Muscle layer of duodenum (tissue), 2 donors: ENCODE data around the gene EIF4E1B.

Experiments used
- H3K27ac ChIP-seq: one replicate; pipeline ENCODE4 v1.7.0; 2013; ENCODE audit warnings: mild to moderate bottlenecking, low read length
- H3K27me3 ChIP-seq: one replicate; pipeline ENCODE4 v1.7.0; 2013; ENCODE audit warnings: low read depth, mild to moderate bottlenecking, control low read depth, low read length
- H3K36me3 ChIP-seq, 2 donors: one replicate each; pipeline ENCODE4 v1.7.0; 2013; ENCODE audit warnings: low read length in 2 of 2, control low read depth in 1 of 2, mild to moderate bottlenecking in 1 of 2; ENCODE audit not compliant: insufficient read depth in 2 of 2, control insufficient read depth in 1 of 2
- H3K4me1 ChIP-seq, 2 donors: one replicate each; pipeline ENCODE4 v1.7.0; 2013; ENCODE audit warnings: low read length in 2 of 2, mild to moderate bottlenecking in 2 of 2, control low read depth in 1 of 2, moderate library complexity in 1 of 2; ENCODE audit not compliant: insufficient read depth in 2 of 2, control insufficient read depth in 1 of 2
- H3K4me3 ChIP-seq, 2 donors: one replicate each; pipeline ENCODE4 v1.7.0; 2013; ENCODE audit warnings: low read length in 2 of 2, low read depth in 1 of 2, mild to moderate bottlenecking in 1 of 2
- H3K9me3 ChIP-seq, 2 donors: one replicate each; pipeline ENCODE4 v1.7.0; 2013; ENCODE audit warnings: low read length in 2 of 2, control low read depth in 1 of 2, mild to moderate bottlenecking in 1 of 2; ENCODE audit not compliant: control insufficient read depth in 1 of 2
- donor health status: healthy.

EIF4E1B gene

GRCh38 chr5:176682016-176682531 lies 51.6 kb downstream of the EIF4E1B start:
- Histone ChIP-seq H3K27ac (no peak overlapping the region), H3K4me3 (no peak overlapping the region), H3K27me3 (peaks cover 24% of the 10 kb centered on the region), H3K36me3 (no peaks in the 10 kb centered on the region), H3K9me3 (peaks cover 0 to 7% of the 10 kb centered on the region in 2 donors), H3K4me1 (peaks cover 0 to 7% of the 10 kb centered on the region in 2 donors)

DNA sequence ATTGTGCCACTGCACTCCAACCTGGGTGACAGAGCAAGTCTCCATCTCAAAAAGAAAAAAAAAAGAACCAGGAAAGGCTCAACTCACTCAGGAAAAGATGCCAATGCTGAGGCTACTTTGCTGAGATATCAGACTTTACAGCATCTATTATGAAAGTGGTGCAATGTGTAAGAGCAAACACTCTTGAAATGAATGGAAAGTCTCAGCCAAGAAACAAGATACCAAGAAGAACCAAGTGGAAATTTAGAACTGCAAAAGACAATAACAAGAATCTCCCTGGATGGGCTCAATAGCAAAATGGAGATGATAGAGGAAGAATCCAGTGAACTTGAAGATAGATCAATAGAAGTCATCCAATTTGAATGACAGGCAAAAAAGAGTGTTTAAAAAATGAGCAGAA lies 54.5 kb downstream of the EIF4E1B start:
- Histone ChIP-seq H3K36me3 (no peaks in the 10 kb centered on the region), H3K27me3 (peaks cover 16% of the 10 kb centered on the region), H3K4me1 (peaks cover 0 to 2% of the 10 kb centered on the region in 2 donors), H3K4me3 (no peak overlapping the region), H3K27ac (no peak overlapping the region), H3K9me3 (peaks cover 0 to 7% of the 10 kb centered on the region in 2 donors)

DNA sequence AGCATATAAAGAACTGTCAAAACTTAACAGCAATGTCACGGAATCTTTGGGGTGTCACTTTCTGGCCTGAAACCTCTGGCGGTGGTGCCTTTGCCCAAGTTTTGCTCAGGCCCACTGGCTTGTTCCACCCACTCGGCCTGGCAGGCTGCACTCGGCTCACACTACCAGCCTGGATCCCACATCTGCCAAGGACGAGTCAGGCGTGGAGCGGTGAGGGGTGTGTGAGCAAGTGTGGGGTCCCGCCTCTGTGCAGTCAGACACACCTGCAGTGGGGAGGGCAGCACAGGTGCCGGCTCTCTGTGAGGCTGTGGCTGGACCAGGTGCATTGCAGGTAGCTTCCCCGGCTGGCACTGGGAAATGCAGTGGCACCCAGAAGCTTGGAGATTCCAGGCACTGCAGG lies 56.8 kb downstream of the EIF4E1B start:
- Histone ChIP-seq H3K27me3 (peaks cover 7% of the 10 kb centered on the region), H3K36me3 (no peaks in the 10 kb centered on the region)

GRCh38 chr5:176687881-176688280 lies 57.4 kb downstream of the EIF4E1B start:
- Histone ChIP-seq H3K4me3 (no peak overlapping the region), H3K27me3 (peaks cover under 1% of the 10 kb centered on the region), H3K36me3 (no peaks in the 10 kb centered on the region)

More for the DNA sequence above, 56.8 kb downstream of the EIF4E1B start:
- Histone ChIP-seq H3K4me3 (no peak overlapping the region), H3K4me1 (no peaks in the 10 kb centered on the region), H3K27ac (no peak overlapping the region), H3K9me3 (peaks cover 0 to 10% of the 10 kb centered on the region in 2 donors)

GRCh38 chr5:176690911-176691310 lies 60.4 kb downstream of the EIF4E1B start:
- Histone ChIP-seq H3K9me3 (peaks cover 0 to 3% of the 10 kb centered on the region in 2 donors), H3K4me1 (no peaks in the 10 kb centered on the region), H3K4me3 (no peak overlapping the region), H3K27me3 (peaks cover 17% of the 10 kb centered on the region), H3K27ac (no peak overlapping the region), H3K36me3 (no peaks in the 10 kb centered on the region)

More at GRCh38 chr5:176687881-176688280, 57.4 kb downstream of the EIF4E1B start:
- H3K4me1 ChIP-seq: no peaks in the 10 kb centered on the region
- H3K9me3 ChIP-seq: peaks cover 0 to 10% of the 10 kb centered on the region in 2 donors
- no peak overlapping the region for H3K27ac ChIP-seq

- Histone ChIP-seq H3K4me3 (no peak overlapping the region), H3K27ac (no peak overlapping the region), H3K4me1 (no peaks in the 10 kb centered on the region), H3K9me3 (peaks cover 0 to 3% of the 10 kb centered on the region in 2 donors), H3K36me3 (no peaks in the 10 kb centered on the region), H3K27me3 (peaks cover 17% of the 10 kb centered on the region)
These were observed 61.0 kb downstream of the EIF4E1B start for GRCh38 chr5:176691524-176691923.

GRCh38 chr5:176692326-176692725 lies 61.9 kb downstream of the EIF4E1B start:
- H3K9me3 ChIP-seq: peaks cover 0 to 3% of the 10 kb centered on the region in 2 donors
- no peaks in the 10 kb centered on the region for H3K4me1 ChIP-seq
- peaks cover 17% of the 10 kb centered on the region for H3K27me3 ChIP-seq
- H3K36me3 ChIP-seq: no peaks in the 10 kb centered on the region
- H3K27ac ChIP-seq: no peak overlapping the region
- H3K4me3 ChIP-seq: no peak overlapping the region

GRCh38 chr5:176692839-176693476 lies 62.5 kb downstream of the EIF4E1B start:
- peaks cover 17% of the 10 kb centered on the region for H3K27me3 ChIP-seq
- H3K4me3 ChIP-seq: no peak overlapping the region
- H3K9me3 ChIP-seq: peaks cover 0 to 3% of the 10 kb centered on the region in 2 donors
- no peaks in the 10 kb centered on the region for H3K4me1 ChIP-seq
- no peak overlapping the region for H3K27ac ChIP-seq
- no peaks in the 10 kb centered on the region for H3K36me3 ChIP-seq

DNA sequence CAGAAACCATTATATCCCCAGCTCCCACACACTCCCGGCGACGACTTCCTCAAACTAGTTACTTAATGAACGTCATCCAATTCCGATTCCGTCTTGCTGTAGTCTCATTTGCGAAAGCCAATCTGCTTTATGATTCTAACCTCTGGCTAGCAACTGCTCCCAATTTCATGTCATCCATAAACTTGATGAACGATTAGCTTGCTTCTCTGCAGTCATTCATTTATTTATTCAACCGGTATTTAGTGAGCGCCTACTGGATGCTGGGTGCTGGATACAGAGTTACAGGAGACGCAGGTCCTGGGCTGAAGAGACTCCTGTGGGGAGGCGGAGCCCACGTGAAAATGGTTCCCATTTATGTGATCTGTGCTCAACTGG lies 63.0 kb downstream of the EIF4E1B start:
- Histone ChIP-seq H3K27ac (no peak overlapping the region), H3K4me3 (no peak overlapping the region), H3K36me3 (no peaks in the 10 kb centered on the region), H3K9me3 (peaks cover 0 to 3% of the 10 kb centered on the region in 2 donors), H3K27me3 (peaks cover 17% of the 10 kb centered on the region), H3K4me1 (no peaks in the 10 kb centered on the region)

GRCh38 chr5:176694146-176694545 lies 63.7 kb downstream of the EIF4E1B start:
- Histone ChIP-seq H3K36me3 (no peaks in the 10 kb centered on the region), H3K4me3 (no peak overlapping the region), H3K27me3 (peaks cover 20% of the 10 kb centered on the region), H3K4me1 (no peaks in the 10 kb centered on the region), H3K9me3 (peaks cover 0 to 3% of the 10 kb centered on the region in 2 donors), H3K27ac (no peak overlapping the region)

DNA sequence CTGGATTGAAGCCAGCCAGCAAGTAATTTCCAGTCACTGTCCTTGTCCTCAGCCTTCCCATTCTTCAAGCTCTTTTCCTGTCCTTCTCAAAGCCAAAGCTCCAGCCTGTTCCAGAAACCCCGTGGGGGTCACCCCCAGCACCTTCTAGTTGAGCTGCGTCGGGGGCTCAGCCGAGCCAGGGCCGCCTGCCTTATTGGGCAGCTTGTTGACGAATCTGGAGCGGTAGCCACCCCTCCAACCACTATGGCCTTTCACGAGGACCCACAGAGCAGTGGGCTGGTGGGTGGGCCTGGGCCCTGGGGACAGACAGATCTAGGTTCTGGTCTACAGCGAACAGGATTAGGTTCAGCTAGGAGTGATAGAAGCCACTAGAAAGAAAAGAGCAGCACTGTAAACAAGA lies 64.2 kb downstream of the EIF4E1B start:
- H3K9me3 ChIP-seq: peaks cover 0 to 3% of the 10 kb centered on the region in 2 donors
- H3K36me3 ChIP-seq: no peaks in the 10 kb centered on the region
- no peak overlapping the region for H3K4me3 ChIP-seq
- no peaks in the 10 kb centered on the region for H3K4me1 ChIP-seq
- no peak overlapping the region for H3K27ac ChIP-seq
- H3K27me3 ChIP-seq: peaks cover 21% of the 10 kb centered on the region

- no peak overlapping the region for H3K4me3 ChIP-seq
- peaks cover 0 to 3% of the 10 kb centered on the region in 2 donors for H3K9me3 ChIP-seq
- H3K36me3 ChIP-seq: no peaks in the 10 kb centered on the region
- no peak overlapping the region for H3K27ac ChIP-seq
- H3K27me3 ChIP-seq: peaks cover 21% of the 10 kb centered on the region
- H3K4me1 ChIP-seq: no peaks in the 10 kb centered on the region
These were observed 64.6 kb downstream of the EIF4E1B start for GRCh38 chr5:176695073-176695472.
